Measurements from ENCODE around the gene MDGA2. TPM values are rescaled to one million over a fixed set of nuclear protein-coding genes. Genes with fewer than 3 reads are reported as not detected.

The MDGA2 gene
- total RNA-seq, 2 donors from 2014 or later: 0.82 to 8.8 TPM

- 94 to 95% methylated on average over 2 to 4 of the region's 4 CpGs for WGBS, 2 experiments (ENCODE audit: insufficient coverage in 1 of 2, insufficient read length in 1 of 2)
- no peak overlapping the region for H3K9ac ChIP-seq (ENCODE audit: extremely low read depth, low read length, poor library complexity, severe bottlenecking)
- no peak overlapping the region for H3K4me3 Mint-ChIP-seq
- no peaks in the 10 kb centered on the region for H3K27me3 ChIP-seq (ENCODE audit: control insufficient read depth, insufficient read depth, low read length, poor library complexity, severe bottlenecking)
- no peaks in the 10 kb centered on the region for H3K36me3 Mint-ChIP-seq (ENCODE audit: low read depth)
- no peaks in the 10 kb centered on the region for H3K9me3 Mint-ChIP-seq
- H3K27ac Mint-ChIP-seq: no peak overlapping the region
- H3K27me3 Mint-ChIP-seq (ENCODE audit: insufficient read depth): no peaks in the 10 kb centered on the region
- no peak for TF ChIP-seq CTCF (conservative IDR thresholded peaks at IDR 0.05)
- DNase-seq: no peak
- H3K4me1 Mint-ChIP-seq: no peaks in the 10 kb centered on the region
- no peaks in the 10 kb centered on the region for H3K36me3 ChIP-seq (ENCODE audit: control insufficient read depth, insufficient read depth, low read length)
- H3K4me1 ChIP-seq (ENCODE audit: control insufficient read depth, insufficient read depth, low read length): no peaks in the 10 kb centered on the region
- no peaks in the 10 kb centered on the region for H3K9me3 ChIP-seq (ENCODE audit: control insufficient read depth, low read length)
- H3K27ac ChIP-seq (ENCODE audit: low read depth, low read length): no peak overlapping the region
- H3K4me3 ChIP-seq (ENCODE audit: low read length): no peak overlapping the region
Observed at GRCh38 chr14:47328376-47328775, 347.0 kb downstream of the MDGA2 start.

GRCh38 chr14:47327336-47327735 lies 348.1 kb downstream of the MDGA2 start:
- Mint-ChIP-seq H3K4me3 (no peak overlapping the region), H3K27ac (no peak overlapping the region), H3K36me3 (ENCODE audit: low read depth) (no peaks in the 10 kb centered on the region), H3K4me1 (no peaks in the 10 kb centered on the region), H3K9me3 (no peaks in the 10 kb centered on the region), H3K27me3 (ENCODE audit: insufficient read depth) (no peaks in the 10 kb centered on the region)
- H3K4me3 ChIP-seq (ENCODE audit: low read length): no peak overlapping the region
- no peak overlapping the region for H3K27ac ChIP-seq (ENCODE audit: low read depth, low read length)
- H3K4me1 ChIP-seq (ENCODE audit: control insufficient read depth, insufficient read depth, low read length): no peaks in the 10 kb centered on the region
- no peaks in the 10 kb centered on the region for H3K27me3 ChIP-seq (ENCODE audit: control insufficient read depth, insufficient read depth, low read length, poor library complexity, severe bottlenecking)
- no peak overlapping the region for H3K9ac ChIP-seq (ENCODE audit: extremely low read depth, low read length, poor library complexity, severe bottlenecking)
- 93 to 95% methylated on average over 2 to 3 of the region's 3 CpGs for WGBS, 2 experiments (ENCODE audit: insufficient coverage in 1 of 2, insufficient read length in 1 of 2)
- no peak for TF ChIP-seq CTCF (conservative IDR thresholded peaks at IDR 0.05)
- no peaks in the 10 kb centered on the region for H3K36me3 ChIP-seq (ENCODE audit: control insufficient read depth, insufficient read depth, low read length)
- DNase-seq: no peak
- H3K9me3 ChIP-seq (ENCODE audit: control insufficient read depth, low read length): no peaks in the 10 kb centered on the region

- Histone ChIP-seq H3K27me3 (ENCODE audit: control insufficient read depth, insufficient read depth, low read length, poor library complexity, severe bottlenecking) (no peaks in the 10 kb centered on the region), H3K9ac (ENCODE audit: extremely low read depth, low read length, poor library complexity, severe bottlenecking) (no peak overlapping the region), H3K4me1 (ENCODE audit: control insufficient read depth, insufficient read depth, low read length) (no peaks in the 10 kb centered on the region), H3K4me3 (ENCODE audit: low read length) (no peak overlapping the region), H3K9me3 (ENCODE audit: control insufficient read depth, low read length) (no peaks in the 10 kb centered on the region), H3K27ac (ENCODE audit: low read depth, low read length) (no peak overlapping the region), H3K36me3 (ENCODE audit: control insufficient read depth, insufficient read depth, low read length) (no peaks in the 10 kb centered on the region)
- Mint-ChIP-seq H3K9me3 (no peaks in the 10 kb centered on the region), H3K4me1 (no peaks in the 10 kb centered on the region), H3K4me3 (no peak overlapping the region), H3K27me3 (ENCODE audit: insufficient read depth) (no peaks in the 10 kb centered on the region), H3K27ac (no peak overlapping the region), H3K36me3 (ENCODE audit: low read depth) (no peaks in the 10 kb centered on the region)
- DNase-seq: no peak
- no peak for TF ChIP-seq CTCF (conservative IDR thresholded peaks at IDR 0.05)
- 97 to 100% methylated on average over 1 to 2 of the region's 2 CpGs for WGBS, 2 experiments (ENCODE audit: insufficient coverage in 1 of 2, insufficient read length in 1 of 2)
Observed at GRCh38 chr14:47322751-47323150, 352.7 kb downstream of the MDGA2 start.
